Measurements from ENCODE around the gene ABCC1.

DNA sequence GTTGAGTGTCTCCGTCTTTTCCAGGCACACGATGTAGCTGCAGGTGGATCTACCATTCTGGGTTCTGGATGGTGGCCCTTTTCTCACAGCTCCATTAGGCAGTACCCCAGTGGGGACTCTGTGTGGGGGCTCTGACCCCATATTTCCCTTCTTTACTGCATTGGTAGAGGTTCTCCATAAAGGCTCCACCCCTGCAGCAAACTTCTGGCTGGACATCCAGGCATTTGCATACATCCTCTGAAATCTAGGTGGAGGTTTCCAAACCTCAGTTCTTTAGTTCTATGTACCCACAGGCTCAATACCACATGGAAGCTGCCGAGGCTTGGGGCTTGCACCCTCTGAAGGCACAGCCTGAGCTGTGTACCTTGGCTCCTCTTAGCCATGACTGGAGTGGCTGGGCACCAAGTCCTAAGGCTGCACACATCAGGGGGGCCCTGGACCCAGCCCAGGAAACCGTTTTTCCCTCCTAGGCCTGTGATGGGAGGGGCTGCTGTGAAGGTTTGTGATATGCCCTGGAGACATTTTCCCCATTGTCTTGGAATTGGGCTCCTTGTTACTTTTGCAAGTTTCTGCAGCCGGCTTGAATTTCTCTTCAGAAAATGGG is 14.0 kb downstream of the ABCC1 start:
- TF ChIP-seq, protein P1, sequence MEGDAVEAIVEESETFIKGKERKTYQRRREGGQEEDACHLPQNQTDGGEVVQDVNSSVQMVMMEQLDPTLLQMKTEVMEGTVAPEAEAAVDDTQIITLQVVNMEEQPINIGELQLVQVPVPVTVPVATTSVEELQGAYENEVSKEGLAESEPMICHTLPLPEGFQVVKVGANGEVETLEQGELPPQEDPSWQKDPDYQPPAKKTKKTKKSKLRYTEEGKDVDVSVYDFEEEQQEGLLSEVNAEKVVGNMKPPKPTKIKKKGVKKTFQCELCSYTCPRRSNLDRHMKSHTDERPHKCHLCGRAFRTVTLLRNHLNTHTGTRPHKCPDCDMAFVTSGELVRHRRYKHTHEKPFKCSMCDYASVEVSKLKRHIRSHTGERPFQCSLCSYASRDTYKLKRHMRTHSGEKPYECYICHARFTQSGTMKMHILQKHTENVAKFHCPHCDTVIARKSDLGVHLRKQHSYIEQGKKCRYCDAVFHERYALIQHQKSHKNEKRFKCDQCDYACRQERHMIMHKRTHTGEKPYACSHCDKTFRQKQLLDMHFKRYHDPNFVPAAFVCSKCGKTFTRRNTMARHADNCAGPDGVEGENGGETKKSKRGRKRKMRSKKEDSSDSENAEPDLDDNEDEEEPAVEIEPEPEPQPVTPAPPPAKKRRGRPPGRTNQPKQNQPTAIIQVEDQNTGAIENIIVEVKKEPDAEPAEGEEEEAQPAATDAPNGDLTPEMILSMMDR (IDR thresholded peaks at IDR 0.05; ENCODE audit: borderline replicate concordance, extremely low read depth, low read length, poor library complexity, severe bottlenecking) = no peak
- TF ChIP-seq EZH2 (IDR thresholded peaks at IDR 0.05; ENCODE audit: borderline replicate concordance, low read depth, low read length, severe bottlenecking) = no peak

Data from DND-41 (cell line).